Loucy (cell line): ENCODE data around the gene CLPTM1.

ENCODE experiments used
- H2AFZ ChIP-seq: fragments of 200-600 bp; sonication (generic); 2 replicates; pipeline ENCODE4 v1.6.0; 2016; ENCODE audit warnings: antibody characterized with exemption, mild to moderate bottlenecking, low read length, moderate library complexity
- H3F3A ChIP-seq: fragments of 200-600 bp; 2 replicates; pipeline ENCODE4 v1.6.0; 2016; ENCODE audit warnings: antibody characterized with exemption, low read depth, mild to moderate bottlenecking
- H3K27me3 ChIP-seq: fragments of 200-600 bp; sonication (generic); 2 replicates; pipeline ENCODE4 v1.6.1; 2014; ENCODE audit warnings: low read length, mild to moderate bottlenecking; ENCODE audit not compliant: insufficient read depth, poor library complexity, severe bottlenecking
- H3K36me3 ChIP-seq: fragments of 200-600 bp; sonication (generic); 2 replicates; pipeline ENCODE4 v1.6.1; 2016; ENCODE audit warnings: low read length; ENCODE audit not compliant: insufficient read depth
- H3K4me1 ChIP-seq: fragments of 200-600 bp; sonication (generic); 2 replicates; pipeline ENCODE4 v1.5.1; 2014; ENCODE audit warnings: low read length, mild to moderate bottlenecking; ENCODE audit not compliant: insufficient read depth, poor library complexity, severe bottlenecking
- H3K4me2 ChIP-seq: fragments of 200-600 bp; sonication (generic); 2 replicates; pipeline ENCODE4 v1.6.0; 2014; ENCODE audit warnings: antibody characterized with exemption, low read length, low read depth, mild to moderate bottlenecking; ENCODE audit not compliant: poor library complexity, severe bottlenecking
- H3K4me3 ChIP-seq: fragments of 200-600 bp; sonication (generic); 2 replicates; pipeline ENCODE4 v1.5.1; 2014; ENCODE audit warnings: low read length, mild to moderate bottlenecking, mixed read lengths; ENCODE audit not compliant: poor library complexity, severe bottlenecking
- H3K79me2 ChIP-seq: fragments of 200-600 bp; sonication (generic); 2 replicates; pipeline ENCODE4 v1.6.1; 2014; ENCODE audit warnings: low read length; ENCODE audit not compliant: insufficient read depth
- H3K9ac ChIP-seq: fragments of 200-600 bp; sonication (generic); 2 replicates; pipeline ENCODE4 v1.6.0; 2014; ENCODE audit warnings: mild to moderate bottlenecking, low read depth, low read length, moderate library complexity; ENCODE audit not compliant: poor library complexity, severe bottlenecking
- H3K9me2 ChIP-seq: fragments of 200-600 bp; sonication (generic); replicated peaks from 2 replicates; pipeline ENCODE4 v1.6.1; 2016; ENCODE audit warnings: low read depth, low read length, mixed read lengths
- H3K9me3 ChIP-seq: fragments of 200-600 bp; sonication (generic); 2 replicates; pipeline ENCODE4 v1.6.1; 2014; ENCODE audit warnings: mild to moderate bottlenecking, antibody characterized with exemption, low read length, low read depth; ENCODE audit not compliant: insufficient read depth
- H4K20me1 ChIP-seq: fragments of 200-600 bp; sonication (generic); 2 replicates; pipeline ENCODE4 v1.6.0; 2014; ENCODE audit warnings: antibody characterized with exemption, low read length, mild to moderate bottlenecking; ENCODE audit not compliant: insufficient read depth, poor library complexity, severe bottlenecking
- EZH2phosphoT487 ChIP-seq: fragments of 200-600 bp; IDR thresholded peaks from 2 replicates; pipeline ENCODE4 v1.6.1; 2018; ENCODE audit warnings: antibody characterized with exemption, mild to moderate bottlenecking, moderate library complexity, borderline replicate concordance
- TF ChIP-seq, protein P1 (sequence below): fragments of 200-600 bp; sonication (generic); conservative IDR thresholded peaks from 2 replicates; pipeline ENCODE4 v1.5.1; 2014; ENCODE audit warnings: mild to moderate bottlenecking, antibody characterized with exemption, low read length

The CLPTM1 gene

DNA sequence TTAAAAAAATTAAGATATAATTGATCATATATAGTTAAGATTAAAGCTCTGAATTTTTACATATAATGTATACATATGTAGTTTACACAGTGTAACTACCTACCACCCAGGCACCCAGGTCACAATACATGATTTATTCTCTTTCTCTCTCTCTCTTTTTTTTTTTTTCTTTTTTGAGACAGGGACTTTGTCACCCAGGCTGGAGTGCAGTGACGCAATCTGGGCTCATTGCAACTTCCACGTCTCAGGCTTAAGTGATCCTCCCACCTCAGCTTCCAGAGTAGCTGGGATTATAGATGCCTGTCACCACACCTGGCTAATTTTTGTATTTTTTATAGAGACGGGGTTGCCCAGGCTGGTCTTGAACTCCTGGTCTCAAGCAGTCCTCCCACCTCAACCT lies 64.9 kb downstream of the CLPTM1 start:
- no peak overlapping the region for H3K9ac ChIP-seq
- H3K27me3 ChIP-seq, result no peaks in the 10 kb centered on the region

GRCh38 chr19:45021971-45022370 lies 66.8 kb downstream of the CLPTM1 start:
- H3K4me3 ChIP-seq, result no peak overlapping the region
- no peaks in the 10 kb centered on the region for H3F3A ChIP-seq
- no peak overlapping the region for H2AFZ ChIP-seq
- no peaks in the 10 kb centered on the region for H3K79me2 ChIP-seq
- H3K4me1 ChIP-seq, result no peaks in the 10 kb centered on the region
- no peaks in the 10 kb centered on the region for H3K36me3 ChIP-seq
- H3K9ac ChIP-seq, result no peak overlapping the region
- TF ChIP-seq, protein P1, sequence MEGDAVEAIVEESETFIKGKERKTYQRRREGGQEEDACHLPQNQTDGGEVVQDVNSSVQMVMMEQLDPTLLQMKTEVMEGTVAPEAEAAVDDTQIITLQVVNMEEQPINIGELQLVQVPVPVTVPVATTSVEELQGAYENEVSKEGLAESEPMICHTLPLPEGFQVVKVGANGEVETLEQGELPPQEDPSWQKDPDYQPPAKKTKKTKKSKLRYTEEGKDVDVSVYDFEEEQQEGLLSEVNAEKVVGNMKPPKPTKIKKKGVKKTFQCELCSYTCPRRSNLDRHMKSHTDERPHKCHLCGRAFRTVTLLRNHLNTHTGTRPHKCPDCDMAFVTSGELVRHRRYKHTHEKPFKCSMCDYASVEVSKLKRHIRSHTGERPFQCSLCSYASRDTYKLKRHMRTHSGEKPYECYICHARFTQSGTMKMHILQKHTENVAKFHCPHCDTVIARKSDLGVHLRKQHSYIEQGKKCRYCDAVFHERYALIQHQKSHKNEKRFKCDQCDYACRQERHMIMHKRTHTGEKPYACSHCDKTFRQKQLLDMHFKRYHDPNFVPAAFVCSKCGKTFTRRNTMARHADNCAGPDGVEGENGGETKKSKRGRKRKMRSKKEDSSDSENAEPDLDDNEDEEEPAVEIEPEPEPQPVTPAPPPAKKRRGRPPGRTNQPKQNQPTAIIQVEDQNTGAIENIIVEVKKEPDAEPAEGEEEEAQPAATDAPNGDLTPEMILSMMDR, result no peak
- no peak for TF ChIP-seq EZH2phosphoT487
- H3K4me2 ChIP-seq, result no peak overlapping the region
- no peaks in the 10 kb centered on the region for H4K20me1 ChIP-seq
- H3K9me2 ChIP-seq, result no peaks in the 10 kb centered on the region
- H3K9me3 ChIP-seq, result no peaks in the 10 kb centered on the region
- H3K27me3 ChIP-seq, result no peaks in the 10 kb centered on the region

More for the DNA sequence above, 64.9 kb downstream of the CLPTM1 start:
- H3K4me2 ChIP-seq, result no peak overlapping the region
- TF ChIP-seq, protein P1, result no peak
- TF ChIP-seq EZH2phosphoT487, result no peak
- H3K9me3 ChIP-seq, result no peaks in the 10 kb centered on the region
- no peak overlapping the region for H3K4me3 ChIP-seq
- no peaks in the 10 kb centered on the region for H3K79me2 ChIP-seq
- H4K20me1 ChIP-seq, result no peaks in the 10 kb centered on the region
- no peaks in the 10 kb centered on the region for H3K36me3 ChIP-seq
- no peaks in the 10 kb centered on the region for H3K9me2 ChIP-seq
- H3F3A ChIP-seq, result no peaks in the 10 kb centered on the region
- no peaks in the 10 kb centered on the region for H3K4me1 ChIP-seq
- no peak overlapping the region for H2AFZ ChIP-seq

GRCh38 chr19:45023048-45023447 lies 67.9 kb downstream of the CLPTM1 start:
- no peak overlapping the region for H2AFZ ChIP-seq
- H3K4me3 ChIP-seq, result no peak overlapping the region
- H3K9me2 ChIP-seq, result no peaks in the 10 kb centered on the region
- H3K4me2 ChIP-seq, result no peak overlapping the region
- H3K79me2 ChIP-seq, result no peaks in the 10 kb centered on the region
- H3F3A ChIP-seq, result no peaks in the 10 kb centered on the region
- no peaks in the 10 kb centered on the region for H3K27me3 ChIP-seq
- H3K9me3 ChIP-seq, result no peaks in the 10 kb centered on the region
- H3K9ac ChIP-seq, result no peak overlapping the region
- no peak for TF ChIP-seq EZH2phosphoT487
- TF ChIP-seq, protein P1, result no peak
- H4K20me1 ChIP-seq, result no peaks in the 10 kb centered on the region
- H3K4me1 ChIP-seq, result no peaks in the 10 kb centered on the region
- no peaks in the 10 kb centered on the region for H3K36me3 ChIP-seq
